Stomach (tissue), 9 donors: Measurements from ENCODE around the gene NRP1. TPM values are rescaled to one million over a fixed set of nuclear protein-coding genes. Genes with fewer than 3 reads are reported as not detected.
"Not testable (repeated sequence)": the region's sequence is repeated elsewhere in the genome, so short reads cannot be mapped to it uniquely, and the experiment has no call there.

Experiments used
- DNase-seq, 2 donors: peaks; one replicate each; pipeline versions ENCODE4 v3.0.0 to v3.0.0-alpha.2; 2013 to 2019
- H3K27ac ChIP-seq, 5 donors: fragments of 200-600 bp in 4 of 5; sonication (generic) in 4 of 5; one replicate each; pipeline ENCODE4 v1.5.1; 2013 to 2019; ENCODE audit warnings: mild to moderate bottlenecking in 1 of 5, moderate library complexity in 1 of 5
- H3K27me3 ChIP-seq, 3 donors: fragments of 200-600 bp; sonication (generic); one replicate each; pipeline ENCODE4 v1.5.1; 2017 to 2019; ENCODE audit warnings: mixed run types in 1 of 3
- H3K36me3 ChIP-seq, 4 donors: fragments of 200-600 bp; sonication (generic); 1 replicate in 3 of 4; 2 replicates in 1 of 4; pipeline ENCODE4 v1.5.1; 2016 to 2019
- H3K4me1 ChIP-seq, 4 donors: fragments of 200-600 bp; sonication (generic); one replicate each; pipeline ENCODE4 v1.5.1; 2016 to 2019
- H3K4me3 ChIP-seq, 4 donors: fragments of 200-600 bp; sonication (generic) in 3 of 4; one replicate each; pipeline ENCODE4 v1.5.1; 2016 to 2019; ENCODE audit warnings: mild to moderate bottlenecking in 1 of 4
- H3K9me3 ChIP-seq, 4 donors: fragments of 200-600 bp; sonication (generic); one replicate each; pipeline ENCODE4 v1.5.1; 2016 to 2019
- EP300 ChIP-seq: sonication (generic); formaldehyde crosslinking; IDR thresholded peaks from one replicate; pipeline ENCODE4 v1.6.1; 2017; ENCODE audit warnings: antibody characterized with exemption
- POLR2A ChIP-seq, 4 donors: fragments of 450-650 bp; IDR thresholded peaks; one replicate each; pipeline ENCODE4 v1.6.1; 2016; ENCODE audit warnings: antibody characterized with exemption in 4 of 4, control low read depth in 2 of 4, mild to moderate bottlenecking in 1 of 4, moderate library complexity in 1 of 4
- POLR2AphosphoS5 ChIP-seq, 3 donors: sonication (generic); formaldehyde crosslinking; IDR thresholded peaks; one replicate each; pipeline ENCODE4 v1.6.1; 2016; ENCODE audit warnings: antibody characterized with exemption in 3 of 3
- WGBS, 5 donors: extraction: QIAGEN DNeasy Blood & Tissue Kit in 3 of 5; methylation state at CpG; one replicate each; pipeline versions ENCODE4 v1.1.5 to v1.1.7; 2013 to 2018; 5-methylcytosine and 5-hydroxymethylcytosine counted together
- intact Hi-C: fragments of 100-400 bp; cut with DNase I; formaldehyde crosslinking; loops from one replicate; pipeline ENCODE4 v1.15.1; 2023; ENCODE audit warnings: low total_unique reads
- polyA plus RNA-seq, 3 donors: library from polyadenylated mRNA; stranded (reverse); fragments of 200-250 nt; gene quantifications; one replicate each; pipeline ENCODE4 v1.2.3, GENCODE V29; 2013
- total RNA-seq, 5 donors: library from RNA; depleted of rRNA; stranded (reverse); fragments of >200 nt; gene quantifications; one replicate each; pipeline versions ENCODE4 v1.1.0 to v1.2.3, GENCODE V29; 2014 to 2016
- TF ChIP-seq, protein P1 (sequence below), 7 experiments: fragments of 450-650 bp in 4 of 7; fragments of 200-600 bp in 3 of 7; sonication (generic) in 3 of 7; IDR thresholded peaks; one replicate each; pipeline ENCODE4 v1.5.1; 2016 to 2019; ENCODE audit warnings: antibody characterized with exemption in 7 of 7, control low read depth in 2 of 7, mild to moderate bottlenecking in 1 of 7
- donor health status: healthy with polysubstance abuse.
- donor health status: Bipolar disorder and iron deficiency.
- donor health status: healthy.

NRP1 gene
- total and polyA plus RNA-seq, 8 donors, result 4.6 to 94.7 (median 13.0) TPM

DNA sequence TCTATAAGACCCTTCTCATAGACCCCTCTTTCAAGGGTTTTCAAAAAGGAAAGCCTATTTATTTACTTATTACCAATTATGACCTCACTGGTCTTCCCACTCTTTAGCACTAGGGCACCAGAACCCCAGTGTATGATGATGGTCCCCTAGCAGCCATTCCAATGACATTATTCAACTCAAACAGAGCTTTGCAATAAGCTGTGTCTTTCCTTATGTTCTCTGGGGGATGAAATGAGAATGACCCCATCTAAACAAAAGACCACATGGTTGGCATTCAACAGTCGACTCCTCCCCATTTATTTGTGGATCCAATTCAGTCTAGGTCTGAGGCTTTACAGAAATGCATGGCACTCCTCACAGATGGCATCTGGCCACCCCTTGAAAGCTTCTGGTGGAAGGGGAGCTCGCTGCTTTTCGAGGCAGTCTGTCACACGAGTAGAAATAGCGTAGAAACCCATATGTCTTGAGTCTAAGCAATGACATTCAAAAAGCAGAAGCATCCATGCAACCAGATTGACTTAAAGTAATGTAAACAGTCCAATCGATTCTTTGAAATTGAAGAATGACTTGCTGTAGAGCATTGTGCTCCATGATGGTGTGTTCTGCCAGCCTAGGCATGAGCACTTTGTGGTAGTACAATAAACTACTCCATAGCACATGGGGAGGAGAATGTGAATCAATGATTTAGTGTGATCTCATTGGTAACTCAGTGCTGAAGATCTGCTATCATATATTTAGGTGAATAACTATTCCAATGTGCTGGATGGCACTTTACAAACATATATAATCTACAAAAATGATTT lies 29.8 kb downstream of the NRP1 start:
- TF ChIP-seq, protein P1, sequence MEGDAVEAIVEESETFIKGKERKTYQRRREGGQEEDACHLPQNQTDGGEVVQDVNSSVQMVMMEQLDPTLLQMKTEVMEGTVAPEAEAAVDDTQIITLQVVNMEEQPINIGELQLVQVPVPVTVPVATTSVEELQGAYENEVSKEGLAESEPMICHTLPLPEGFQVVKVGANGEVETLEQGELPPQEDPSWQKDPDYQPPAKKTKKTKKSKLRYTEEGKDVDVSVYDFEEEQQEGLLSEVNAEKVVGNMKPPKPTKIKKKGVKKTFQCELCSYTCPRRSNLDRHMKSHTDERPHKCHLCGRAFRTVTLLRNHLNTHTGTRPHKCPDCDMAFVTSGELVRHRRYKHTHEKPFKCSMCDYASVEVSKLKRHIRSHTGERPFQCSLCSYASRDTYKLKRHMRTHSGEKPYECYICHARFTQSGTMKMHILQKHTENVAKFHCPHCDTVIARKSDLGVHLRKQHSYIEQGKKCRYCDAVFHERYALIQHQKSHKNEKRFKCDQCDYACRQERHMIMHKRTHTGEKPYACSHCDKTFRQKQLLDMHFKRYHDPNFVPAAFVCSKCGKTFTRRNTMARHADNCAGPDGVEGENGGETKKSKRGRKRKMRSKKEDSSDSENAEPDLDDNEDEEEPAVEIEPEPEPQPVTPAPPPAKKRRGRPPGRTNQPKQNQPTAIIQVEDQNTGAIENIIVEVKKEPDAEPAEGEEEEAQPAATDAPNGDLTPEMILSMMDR (IDR thresholded peaks at IDR 0.05), result no peak
- intact Hi-C loops, result no loop called here
- no peak for DNase-seq
- Histone ChIP-seq H3K4me3 (no peak overlapping the region), H3K36me3 (no peaks in the 10 kb centered on the region), H3K9me3 (no peaks in the 10 kb centered on the region), H3K27me3 (no peaks in the 10 kb centered on the region), H3K27ac (no peak overlapping the region), H3K4me1 (peaks cover 7 to 47% (median 24%) of the 10 kb centered on the region in 4 donors)
- 75 to 89% (median 80%) methylated on average over 6 of the region's 6 CpGs for WGBS, 5 donors

DNA sequence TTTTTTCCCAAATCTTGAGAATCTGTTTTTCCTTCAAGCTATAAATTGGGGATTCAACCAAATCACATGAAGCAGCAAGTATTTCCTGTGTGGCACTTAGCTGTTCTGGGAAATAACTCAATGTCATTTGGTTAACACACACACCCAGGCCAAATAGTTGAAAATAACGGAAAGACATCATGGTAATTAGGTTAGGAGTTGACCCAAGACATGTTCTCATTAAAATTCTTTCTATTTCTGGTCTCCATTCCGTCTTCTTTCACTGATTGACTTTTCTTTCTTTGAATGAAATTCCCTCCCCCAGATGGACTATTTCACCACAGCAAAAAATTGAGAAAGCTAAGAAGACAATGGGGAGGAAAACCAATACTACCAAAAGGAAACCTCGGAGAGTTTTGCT lies 30.5 kb downstream of the NRP1 start:
- H3K4me1 ChIP-seq, result peaks cover 7 to 47% (median 24%) of the 10 kb centered on the region in 4 donors
- TF ChIP-seq POLR2A (IDR thresholded peaks at IDR 0.05) (no peak), EP300 (no peak), POLR2AphosphoS5 (IDR thresholded peaks at IDR 0.05) (no peak)
- TF ChIP-seq, protein P1 (IDR thresholded peaks at IDR 0.05), result no peak
- no peak overlapping the region for H3K27ac ChIP-seq
- H3K27me3 ChIP-seq, result no peaks in the 10 kb centered on the region
- no peak for DNase-seq
- no peaks in the 10 kb centered on the region for H3K9me3 ChIP-seq
- intact Hi-C loops, result no loop called here
- H3K36me3 ChIP-seq, result no peaks in the 10 kb centered on the region
- no peak overlapping the region for H3K4me3 ChIP-seq
- WGBS, 5 donors, result 65 to 79% (median 74%) methylated on average over 3 of the region's 3 CpGs

DNA sequence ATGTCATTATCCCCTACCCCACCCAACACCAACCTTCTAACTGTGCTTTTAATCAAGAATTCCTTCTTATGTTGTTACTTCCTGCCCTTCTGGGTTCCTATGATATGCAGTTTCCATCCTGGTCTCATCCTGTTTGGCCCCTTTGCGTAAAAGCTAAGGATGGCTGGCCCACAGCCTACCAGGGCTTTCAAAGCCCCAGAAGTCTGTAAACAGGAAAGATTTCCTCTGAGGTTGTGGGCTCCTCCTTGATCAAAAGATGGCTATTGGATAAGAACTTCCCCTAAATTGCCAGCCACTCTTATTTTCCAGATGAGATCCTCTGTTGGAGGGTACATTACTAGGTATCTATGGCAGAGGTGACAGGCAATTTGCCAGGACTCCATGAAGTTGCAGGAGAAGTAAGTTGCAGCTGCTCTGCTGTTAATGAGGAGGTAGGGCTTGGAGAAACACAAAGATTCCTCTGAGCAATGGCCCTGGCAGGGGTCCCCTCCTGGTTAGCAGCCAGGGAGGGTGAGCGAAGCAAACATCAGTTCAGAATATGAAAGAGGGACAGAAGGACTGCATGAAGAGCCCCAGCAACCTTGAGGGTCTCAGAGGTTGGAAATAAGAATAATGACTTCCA lies 32.1 kb downstream of the NRP1 start:
- no peak for TF ChIP-seq POLR2AphosphoS5 (IDR thresholded peaks at IDR 0.05)
- no peak for TF ChIP-seq POLR2A (IDR thresholded peaks at IDR 0.05)
- TF ChIP-seq, protein P1 (IDR thresholded peaks at IDR 0.05), result no peak
- TF ChIP-seq EP300, result no peak

DNA sequence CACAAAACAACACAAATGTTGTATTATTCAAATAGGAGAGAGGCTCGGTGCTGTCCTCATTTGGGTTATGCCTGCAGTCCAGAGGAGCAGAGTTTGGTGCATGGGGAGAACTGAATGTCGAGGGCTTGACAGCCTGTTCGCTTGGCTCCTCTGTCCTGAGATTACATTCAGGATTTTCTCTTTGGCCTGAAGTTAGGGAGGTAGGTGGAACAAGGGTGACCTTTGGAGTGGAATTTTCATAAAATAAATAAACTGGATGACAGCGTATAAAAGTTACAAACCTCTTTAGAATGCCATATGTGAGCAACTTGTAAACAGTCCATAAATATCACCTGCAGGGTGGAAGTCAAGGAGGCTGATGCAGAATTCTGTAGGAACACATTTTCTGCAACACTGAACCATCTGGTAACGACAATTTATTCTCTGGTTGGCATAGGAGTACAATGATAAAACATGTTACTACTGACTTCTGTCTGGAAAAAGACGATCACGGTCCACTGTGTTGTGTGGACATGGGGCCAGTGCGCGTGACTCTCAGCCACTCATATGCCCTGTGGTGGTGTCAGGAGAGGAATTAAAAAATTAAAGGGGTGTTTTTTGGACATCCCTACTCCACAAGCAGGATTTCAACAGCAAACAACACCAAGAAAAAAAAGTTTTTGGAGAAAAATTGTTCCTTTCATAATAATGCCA lies 33.2 kb downstream of the NRP1 start:
- Histone ChIP-seq H3K27ac (peak overlapping the region in 1 of 5 donors; percentile 35), H3K36me3 (no peaks in the 10 kb centered on the region), H3K27me3 (no peaks in the 10 kb centered on the region), H3K9me3 (no peaks in the 10 kb centered on the region), H3K4me3 (no peak overlapping the region), H3K4me1 (peaks cover 0 to 36% (median 19%) of the 10 kb centered on the region in 4 donors)
- 73 to 89% (median 79%) methylated on average over 9 of the region's 9 CpGs for WGBS, 5 donors
- DNase-seq, result no peak
- intact Hi-C loops, result no loop called here
- TF ChIP-seq, protein P1 (IDR thresholded peaks at IDR 0.05), result no peak
- TF ChIP-seq EP300, result no peak
- TF ChIP-seq POLR2A (IDR thresholded peaks at IDR 0.05), result no peak
- no peak for TF ChIP-seq POLR2AphosphoS5 (IDR thresholded peaks at IDR 0.05)

More for the DNA sequence above, 32.1 kb downstream of the NRP1 start:
- peak overlapping the region in 3 of 5 donors; percentile 35 to 47 (median 43) for H3K27ac ChIP-seq
- no peaks in the 10 kb centered on the region for H3K36me3 ChIP-seq
- no peaks in the 10 kb centered on the region for H3K9me3 ChIP-seq
- peaks cover 7 to 47% (median 28%) of the 10 kb centered on the region in 4 donors for H3K4me1 ChIP-seq
- no peaks in the 10 kb centered on the region for H3K27me3 ChIP-seq
- 73 to 94% (median 84%) methylated on average over 2 of the region's 2 CpGs for WGBS, 5 donors
- DNase-seq, result peak in 1 of 2 donors; percentile 41
- intact Hi-C loops, result no loop called here
- H3K4me3 ChIP-seq, result no peak overlapping the region

DNA sequence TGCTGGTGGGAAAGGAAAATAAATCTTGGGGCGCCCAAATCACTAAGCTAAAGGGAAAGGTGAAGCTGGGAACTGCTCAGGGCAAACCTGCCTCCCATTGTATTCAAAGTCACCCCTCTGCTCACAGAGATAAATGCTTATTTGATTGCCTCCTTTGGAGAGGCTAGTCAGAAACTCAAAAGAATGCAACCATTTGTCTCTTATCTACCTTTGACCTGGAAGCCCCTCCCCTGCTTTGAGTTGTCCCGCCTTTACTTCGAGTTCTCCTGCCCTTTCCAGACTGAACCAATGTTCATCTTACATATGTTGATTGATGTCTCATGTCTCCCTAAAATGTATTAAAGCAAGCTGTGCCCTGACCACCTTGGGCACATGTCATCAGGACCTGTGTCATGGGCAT lies 33.9 kb downstream of the NRP1 start:
- H3K9me3 ChIP-seq, H3K4me3 ChIP-seq, intact Hi-C loops, DNase-seq, H3K27ac ChIP-seq, H3K27me3 ChIP-seq, H3K36me3 ChIP-seq: not testable (repeated sequence)
- peaks cover 0 to 31% (median 16%) of the 10 kb centered on the region in 4 donors for H3K4me1 ChIP-seq
- 68 to 88% (median 85%) methylated on average over 3 of the region's 3 CpGs for WGBS, 5 donors
